ENCODE data around the gene CYTH3.

CYTH3 gene

GRCh38 chr7:6130007-6130587 lies 142.3 kb downstream of the CYTH3 start:
- no peak for DNase-seq (ENCODE audit: low read depth, low spot score)
- H3K27ac ChIP-seq = no peak overlapping the region

GRCh38 chr7:6128205-6128604 lies 144.2 kb downstream of the CYTH3 start:
- DNase-seq (ENCODE audit: low read depth, low spot score) = no peak
- no peak overlapping the region for H3K27ac ChIP-seq

GRCh38 chr7:6127110-6127490 lies 145.3 kb downstream of the CYTH3 start:
- no peak overlapping the region for H3K27ac ChIP-seq
- no peak for DNase-seq (ENCODE audit: low read depth, low spot score)

- H3K27ac ChIP-seq = no peak overlapping the region
- no peak for DNase-seq (ENCODE audit: low read depth, low spot score)
These were observed 148.6 kb downstream of the CYTH3 start for GRCh38 chr7:6123843-6124242.

- no peak for DNase-seq (ENCODE audit: low read depth, low spot score)
- no peak overlapping the region for H3K27ac ChIP-seq
These were observed 151.3 kb downstream of the CYTH3 start for GRCh38 chr7:6121141-6121540.

- no peak overlapping the region for H3K27ac ChIP-seq
These were observed 154.9 kb downstream of the CYTH3 start for GRCh38 chr7:6117533-6117932.

GRCh38 chr7:6116211-6116610 lies 156.2 kb downstream of the CYTH3 start:
- H3K27ac ChIP-seq = no peak overlapping the region
- no peak for DNase-seq (ENCODE audit: low read depth, low spot score)

More at GRCh38 chr7:6117533-6117932, 154.9 kb downstream of the CYTH3 start:
- no peak for DNase-seq (ENCODE audit: low read depth, low spot score)
